HepG2 (cell line): ENCODE measurements around the gene SAP25. TPM values are rescaled to one million over a fixed set of nuclear protein-coding genes. Genes with fewer than 3 reads are reported as not detected.

Experiments
- ARNT ChIP-seq: fragments of 450-650 bp; IDR thresholded peaks from 2 replicates; pipeline ENCODE4 v1.6.1; 2017
- BORCS8-MEF2B ChIP-seq: sonication (generic); formaldehyde crosslinking; IDR thresholded peaks from 2 replicates; pipeline ENCODE4 v1.8.0; 2022; ENCODE audit warnings: mild to moderate bottlenecking, missing genetic modification reagents
- CTCF ChIP-seq: sonication (generic); formaldehyde crosslinking; IDR thresholded peaks from 2 replicates; pipeline ENCODE4 v1.5.0; 2020; ENCODE audit warnings: mild to moderate bottlenecking, missing genetic modification reagents, moderate library complexity
- DMAP1 ChIP-seq: IDR thresholded peaks from 2 replicates; pipeline ENCODE4 v1.6.1; 2016
- FOSL2 ChIP-seq: sonication (generic); formaldehyde crosslinking; IDR thresholded peaks from 2 replicates; pipeline ENCODE4 v1.4.0; 2020; ENCODE audit warnings: missing genetic modification reagents
- FOXK1 ChIP-seq: sonication (generic); formaldehyde crosslinking; IDR thresholded peaks from 2 replicates; pipeline ENCODE4 v1.4.0; 2020; ENCODE audit warnings: low read depth, missing genetic modification reagents, borderline replicate concordance
- HINFP ChIP-seq: sonication (generic); formaldehyde crosslinking; IDR thresholded peaks from 2 replicates; pipeline ENCODE4 v1.4.0; 2020; ENCODE audit warnings: low read depth, mild to moderate bottlenecking, missing genetic modification reagents
- IKZF1 ChIP-seq: fragments of 450-650 bp; IDR thresholded peaks from 2 replicates; pipeline ENCODE4 v1.7.1; 2016
- MIER3 ChIP-seq: IDR thresholded peaks from 2 replicates; pipeline ENCODE4 v1.6.1; 2016; ENCODE audit warnings: missing compliant biosample characterization, borderline replicate concordance
- MXD4 ChIP-seq: IDR thresholded peaks from 2 replicates; pipeline ENCODE4 v1.6.1; 2016; ENCODE audit warnings: mild to moderate bottlenecking, missing biosample characterization, missing genetic modification reagents
- NFE2L2 ChIP-seq: fragments of 150-350 bp; IDR thresholded peaks from 2 replicates; pipeline ENCODE4 v1.6.1; 2014; ENCODE audit warnings: low read length
- RELA ChIP-seq: sonication (generic); formaldehyde crosslinking; IDR thresholded peaks from 2 replicates; pipeline ENCODE4 v1.4.0; 2020; ENCODE audit warnings: missing genetic modification reagents
- TAF1 ChIP-seq: sonication (generic); formaldehyde crosslinking; IDR thresholded peaks from 2 replicates; pipeline ENCODE4 v1.4.0; 2020; ENCODE audit warnings: missing genetic modification reagents
- TGIF2 ChIP-seq: IDR thresholded peaks from 2 replicates; pipeline ENCODE4 v1.6.1; 2016; ENCODE audit warnings: control low read depth, missing compliant biosample characterization
- THAP11 ChIP-seq: IDR thresholded peaks from 2 replicates; pipeline ENCODE4 v1.6.1; 2016; ENCODE audit warnings: missing biosample characterization, missing genetic modification reagents
- TOE1 ChIP-seq: sonication (generic); formaldehyde crosslinking; IDR thresholded peaks from 2 replicates; pipeline ENCODE4 v1.4.0; 2020; ENCODE audit warnings: mild to moderate bottlenecking, missing genetic modification reagents
- ZBTB10 ChIP-seq: sonication (generic); formaldehyde crosslinking; IDR thresholded peaks from 2 replicates; pipeline ENCODE4 v1.4.0; 2020; ENCODE audit warnings: missing genetic modification reagents, borderline replicate concordance
- ZBTB3 ChIP-seq: sonication (generic); formaldehyde crosslinking; IDR thresholded peaks from 2 replicates; pipeline ENCODE4 v1.4.0; 2020; ENCODE audit warnings: low read depth, mild to moderate bottlenecking, moderate library complexity, missing genetic modification reagents, borderline replicate concordance
- ZC3H13 ChIP-seq: sonication (generic); formaldehyde crosslinking; IDR thresholded peaks from 2 replicates; pipeline ENCODE4 v1.8.1; 2023; ENCODE audit warnings: mild to moderate bottlenecking, missing genetic modification reagents, moderate library complexity
- ZKSCAN1 ChIP-seq: fragments of 150-350 bp; IDR thresholded peaks from 2 replicates; pipeline ENCODE4 v1.6.1; 2014; ENCODE audit warnings: low read length
- ZNF205 ChIP-seq: IDR thresholded peaks from 2 replicates; pipeline ENCODE4 v1.6.1; 2018; ENCODE audit warnings: missing biosample characterization, missing genetic modification reagents
- ZNF484 ChIP-seq: sonication (generic); formaldehyde crosslinking; IDR thresholded peaks from 2 replicates; pipeline ENCODE4 v1.5.1; 2020; ENCODE audit warnings: mild to moderate bottlenecking, low read depth, missing genetic modification reagents, borderline replicate concordance
- ZNF547 ChIP-seq: sonication (generic); formaldehyde crosslinking; IDR thresholded peaks from 2 replicates; pipeline ENCODE4 v1.5.1; 2020; ENCODE audit warnings: mild to moderate bottlenecking, missing genetic modification reagents
- ZNF597 ChIP-seq: sonication (generic); formaldehyde crosslinking; IDR thresholded peaks from 2 replicates; pipeline ENCODE4 v1.5.0; 2020; ENCODE audit warnings: missing genetic modification reagents
- ZNF660 ChIP-seq: sonication (generic); formaldehyde crosslinking; IDR thresholded peaks from 2 replicates; pipeline ENCODE4 v1.5.1; 2020; ENCODE audit warnings: mild to moderate bottlenecking, low read depth, missing genetic modification reagents, borderline replicate concordance
- polyA plus RNA-seq, 8 experiments: library from polyadenylated mRNA; depleted of rRNA in 3 of 8; stranded (reverse) in 7 of 8; unstranded in 1 of 8; fragments of >200 nt; fragmentation: Illumina TruSeq in 4 of 8; extraction: Trizol in 4 of 8; gene quantifications; 2 replicates each; pipeline versions ENCODE4 v1.2.1 to v1.2.3, GENCODE V29; 2011 to 2016; ENCODE audit warnings: low read depth in 4 of 8, missing spikeins in 1 of 8, mixed read lengths in 1 of 8; ENCODE audit not compliant: insufficient read depth in 1 of 8
- total RNA-seq, 5 experiments: library from RNA; depleted of rRNA; stranded (reverse); fragments of >200 nt; fragmentation: Illumina TruSeq; extraction: Trizol; gene quantifications; 2 replicates each; pipeline ENCODE4 v1.2.3, GENCODE V29; 2016; ENCODE audit warnings: low read depth in 1 of 5

Gene SAP25
- total and polyA plus RNA-seq, 2 of the 13 experiments (the other 11 are each of a cell fraction or from before 2014, with no cell fraction given) = 0.15 to 0.20 TPM

- TF ChIP-seq HINFP (CRISPR knock-in tag) (peak; percentile 83; the same call in 1 of the 2 replicates), ZNF484 (CRISPR knock-in tag) (no peak), TOE1 (CRISPR knock-in tag) (0 out of 2 replicates have a peak, but pooled peaks have one; percentile 29), ZBTB10 (CRISPR knock-in tag) (no peak), NFE2L2 (no peak), ARNT (no peak), ZBTB3 (CRISPR knock-in tag) (peak; percentile 69; the same call in 1 of the 2 replicates), FOSL2 (CRISPR knock-in tag) (peak; percentile 99), ZNF547 (CRISPR knock-in tag) (peak; percentile 27; the same call in 1 of the 2 replicates), IKZF1 (no peak), THAP11 (CRISPR knock-in tag) (peak; percentile 39; the same call in 1 of the 2 replicates), ZC3H13 (0 out of 2 replicates have a peak, but pooled peaks have one; percentile 27), BORCS8-MEF2B (peak; percentile 38; the same call in 1 of the 2 replicates), ZNF205 (CRISPR knock-in tag) (peak; percentile 46; the same call in 1 of the 2 replicates), FOXK1 (peak; percentile 53; the same call in 1 of the 2 replicates), MIER3 (peak; percentile 29; the same call in 1 of the 2 replicates), ZNF597 (CRISPR knock-in tag) (no peak), ZNF660 (CRISPR knock-in tag) (no peak), CTCF (peak; percentile 44), RELA (CRISPR knock-in tag) (no peak), MXD4 (CRISPR knock-in tag) (no peak), DMAP1 (CRISPR knock-in tag) (peak; percentile 62; the same call in 1 of the 2 replicates), ZKSCAN1 (no peak), TAF1 (0 out of 2 replicates have a peak, but pooled peaks have one; percentile 8), TGIF2 (CRISPR knock-in tag) (peak; percentile 9; the same call in 1 of the 2 replicates)
Measured at GRCh38 chr7:100545360-100546128, 28.2 kb downstream of the SAP25 start (continued).
